ENCODE measurements around the gene USF1. TPM values are rescaled to one million over a fixed set of nuclear protein-coding genes. Genes with fewer than 3 reads are reported as not detected.

The USF1 gene
- total and polyA plus RNA-seq, 4 donors: 19.2 to 43.5 (median 27.2) TPM

GRCh38 chr1:161092621-161093028, 46.8 kb upstream of the USF1 start:
- H3K27ac ChIP-seq (ENCODE audit: low read depth in 1 of 2, low read length in 2 of 2): no peak overlapping the region
- TF ChIP-seq REST (IDR thresholded peaks at IDR 0.05) (no peak), HNF4G (IDR thresholded peaks at IDR 0.05) (no peak), MAX (IDR thresholded peaks at IDR 0.05) (no peak), FOXA1 (IDR thresholded peaks at IDR 0.05) (no peak), YY1 (IDR thresholded peaks at IDR 0.05) (no peak)
- 89% methylated on average over 3 of the region's 3 CpGs for WGBS

GRCh38 chr1:161091796-161092507, 46.2 kb upstream of the USF1 start:
- Histone ChIP-seq H3K9me3 (ENCODE audit: control insufficient read depth in 4 of 4, low read length in 3 of 4) (no peaks in the 10 kb centered on the region), H3K36me3 (ENCODE audit: control insufficient read depth in 4 of 4, insufficient read depth in 3 of 4, low read depth in 1 of 4, low read length in 3 of 4) (no peaks in the 10 kb centered on the region), H3K27ac (ENCODE audit: low read depth in 1 of 2, low read length in 2 of 2) (no peak overlapping the region), H3K4me1 (ENCODE audit: control insufficient read depth in 4 of 4, insufficient read depth in 4 of 4, low read length in 3 of 4) (peaks cover 0 to 1% (median 0%) of the 10 kb centered on the region in 4 donors), H3K9ac (ENCODE audit: low read depth in 1 of 2, low read length in 2 of 2) (no peak overlapping the region), H3K4me3 (ENCODE audit: low read depth in 1 of 3, low read length in 3 of 3) (no peak overlapping the region), H3K27me3 (ENCODE audit: control insufficient read depth in 4 of 4, insufficient read depth in 4 of 4, low read length in 3 of 4) (no peaks in the 10 kb centered on the region)
- 98% methylated on average over 7 of the region's 7 CpGs for WGBS
- TF ChIP-seq SP1 (IDR thresholded peaks at IDR 0.05) (no peak), MAX (IDR thresholded peaks at IDR 0.05) (no peak), YY1 (IDR thresholded peaks at IDR 0.05) (no peak), EGR1 (IDR thresholded peaks at IDR 0.05; ENCODE audit: low read depth in 2 of 2) (no peak), ZBTB33 (IDR thresholded peaks at IDR 0.05) (no peak), GABPA (IDR thresholded peaks at IDR 0.05 in 1 of 2, conservative IDR thresholded peaks at IDR 0.05 in 1 of 2) (no peak), ATF3 (IDR thresholded peaks at IDR 0.05) (no peak), TAF1 (conservative IDR thresholded peaks at IDR 0.05) (no peak), FOXA1 (IDR thresholded peaks at IDR 0.05) (no peak), REST (IDR thresholded peaks at IDR 0.05) (no peak), FOXA2 (IDR thresholded peaks at IDR 0.05) (no peak), JUND (IDR thresholded peaks at IDR 0.05) (no peak), HNF4G (IDR thresholded peaks at IDR 0.05) (no peak), RXRA (IDR thresholded peaks at IDR 0.05) (no peak), NR2F2 (IDR thresholded peaks at IDR 0.05) (no peak), CTCF (IDR thresholded peaks at IDR 0.05; ENCODE audit: low read depth, low read length, missing input control) (no peak), HNF4A (conservative IDR thresholded peaks at IDR 0.05) (no peak)
- no peak for DNase-seq (ENCODE audit: low spot score)

More at GRCh38 chr1:161092621-161093028, 46.8 kb upstream of the USF1 start:
- DNase-seq (ENCODE audit: low spot score): no peak
- H3K36me3 ChIP-seq (ENCODE audit: control insufficient read depth in 4 of 4, insufficient read depth in 3 of 4, low read depth in 1 of 4, low read length in 3 of 4): no peaks in the 10 kb centered on the region
- H3K4me3 ChIP-seq (ENCODE audit: low read depth in 1 of 3, low read length in 3 of 3): no peak overlapping the region
- no peaks in the 10 kb centered on the region for H3K27me3 ChIP-seq (ENCODE audit: control insufficient read depth in 4 of 4, insufficient read depth in 4 of 4, low read length in 3 of 4)
- no peaks in the 10 kb centered on the region for H3K9me3 ChIP-seq (ENCODE audit: control insufficient read depth in 4 of 4, low read length in 3 of 4)
- H3K4me1 ChIP-seq (ENCODE audit: control insufficient read depth in 4 of 4, insufficient read depth in 4 of 4, low read length in 3 of 4): peaks cover 0 to 5% (median under 1%) of the 10 kb centered on the region in 4 donors
- no peak overlapping the region for H3K9ac ChIP-seq (ENCODE audit: low read depth in 1 of 2, low read length in 2 of 2)

All from liver (tissue), 9 donors.